Glutamatergic neuron (in vitro differentiated cells): ENCODE measurements around the gene MNAT1. TPM values are rescaled to one million over a fixed set of nuclear protein-coding genes. Genes with fewer than 3 reads are reported as not detected.

Experiments
- DNase-seq: peaks from one replicate; pipeline ENCODE4 v3.0.0; 2022
- H3K27ac Mint-ChIP-seq: one replicate; pipeline ENCODE4 v1.8.0; 2020; ENCODE audit warnings: mild to moderate bottlenecking, mixed read lengths, inconsistent platforms; ENCODE audit not compliant: unreplicated experiment
- H3K27me3 Mint-ChIP-seq: one replicate; pipeline ENCODE4 v1.8.0; 2020; ENCODE audit warnings: mild to moderate bottlenecking, moderate library complexity, mixed read lengths, inconsistent platforms; ENCODE audit not compliant: unreplicated experiment
- H3K36me3 Mint-ChIP-seq: one replicate; pipeline ENCODE4 v1.8.0; 2020; ENCODE audit warnings: mild to moderate bottlenecking, mixed read lengths, inconsistent platforms; ENCODE audit not compliant: unreplicated experiment
- H3K4me1 Mint-ChIP-seq: one replicate; pipeline ENCODE4 v1.8.0; 2020; ENCODE audit warnings: mild to moderate bottlenecking, low read depth, mixed read lengths, inconsistent platforms; ENCODE audit not compliant: unreplicated experiment
- H3K4me3 Mint-ChIP-seq: one replicate; pipeline ENCODE4 v1.8.0; 2020; ENCODE audit warnings: mild to moderate bottlenecking, mixed read lengths, inconsistent platforms; ENCODE audit not compliant: unreplicated experiment
- H3K9me3 Mint-ChIP-seq: one replicate; pipeline ENCODE4 v1.8.0; 2020; ENCODE audit warnings: mild to moderate bottlenecking, moderate library complexity, mixed read lengths, inconsistent platforms; ENCODE audit not compliant: unreplicated experiment
- CTCF ChIP-seq: fragments of 200-600 bp; sonication (generic); IDR thresholded peaks from one replicate; pipeline ENCODE4 v1.5.0; 2021; ENCODE audit not compliant: partially characterized antibody, unreplicated experiment
- total RNA-seq: library from RNA; stranded (reverse); fragmentation: NEBNext Ultra II Directional; extraction: Animal tissue kit (Norgen Biotek cat#: 25700); gene quantifications from one replicate; pipeline ENCODE4 v1.2.1, GENCODE V29; 2021; ENCODE audit not compliant: unreplicated experiment

The MNAT1 gene
- total RNA-seq, 1 donor from 2014 or later, result 45.2 TPM

- peaks cover 15% of the 10 kb centered on the region for H3K36me3 Mint-ChIP-seq
- TF ChIP-seq CTCF, result no peak
- no peak overlapping the region for H3K4me3 Mint-ChIP-seq
- no peaks in the 10 kb centered on the region for H3K9me3 Mint-ChIP-seq
- no peak for DNase-seq
- no peaks in the 10 kb centered on the region for H3K4me1 Mint-ChIP-seq
- H3K27me3 Mint-ChIP-seq, result no peaks in the 10 kb centered on the region
- H3K27ac Mint-ChIP-seq, result no peak overlapping the region
These were observed 34.0 kb upstream of the MNAT1 start for GRCh38 chr14:60700598-60700997.

- Mint-ChIP-seq H3K4me3 (no peak overlapping the region), H3K27ac (no peak overlapping the region), H3K27me3 (no peaks in the 10 kb centered on the region), H3K36me3 (peaks cover 10% of the 10 kb centered on the region), H3K4me1 (no peaks in the 10 kb centered on the region), H3K9me3 (no peaks in the 10 kb centered on the region)
- no peak for DNase-seq
- TF ChIP-seq CTCF, result no peak
These were observed 29.5 kb upstream of the MNAT1 start for GRCh38 chr14:60705100-60705499.

- H3K9me3 Mint-ChIP-seq, result no peaks in the 10 kb centered on the region
- H3K27ac Mint-ChIP-seq, result no peak overlapping the region
- no peak overlapping the region for H3K4me3 Mint-ChIP-seq
- peaks cover 2% of the 10 kb centered on the region for H3K27me3 Mint-ChIP-seq
- H3K36me3 Mint-ChIP-seq, result no peaks in the 10 kb centered on the region
- no peak for TF ChIP-seq CTCF
- no peaks in the 10 kb centered on the region for H3K4me1 Mint-ChIP-seq
- DNase-seq, result no peak
These were observed 26.7 kb upstream of the MNAT1 start for GRCh38 chr14:60707858-60708257.

GRCh38 chr14:60710494-60710893, 24.1 kb upstream of the MNAT1 start:
- H3K9me3 Mint-ChIP-seq, result no peaks in the 10 kb centered on the region
- no peak for TF ChIP-seq CTCF
- DNase-seq, result no peak
- peaks cover 2% of the 10 kb centered on the region for H3K27me3 Mint-ChIP-seq
- no peaks in the 10 kb centered on the region for H3K4me1 Mint-ChIP-seq
- no peak overlapping the region for H3K27ac Mint-ChIP-seq
- H3K36me3 Mint-ChIP-seq, result no peaks in the 10 kb centered on the region
- no peak overlapping the region for H3K4me3 Mint-ChIP-seq

GRCh38 chr14:60713513-60713912, 21.0 kb upstream of the MNAT1 start:
- Mint-ChIP-seq H3K27me3 (peaks cover 2% of the 10 kb centered on the region), H3K36me3 (no peaks in the 10 kb centered on the region), H3K4me3 (no peak overlapping the region), H3K4me1 (no peaks in the 10 kb centered on the region), H3K27ac (no peak overlapping the region), H3K9me3 (no peaks in the 10 kb centered on the region)
- DNase-seq, result no peak
- no peak for TF ChIP-seq CTCF
